Panc1 (cell line): ENCODE results near the gene AMFR. TPM values are rescaled to one million over a fixed set of nuclear protein-coding genes. Genes with fewer than 3 reads are reported as not detected.

ENCODE experiments used
- ATAC-seq: fragments of 200-7000 bp; cut with Tn5 transposase; 2 replicates; pipeline ENCODE4 v1.9.1; 2020; ENCODE audit warnings: mild to moderate bottlenecking, moderate library complexity
- BruUV-seq: library from RNA; stranded (reverse); fragments of 400-500 nt; replicated peaks from 2 replicates; lab custom pipeline; 2021; lab: Mats Ljungman, UMichigan
- CTCF ChIA-PET: fragments of 300-600 bp; sonication (Branson Sonifier 250); formaldehyde crosslinking; loops from one replicate; lab custom pipeline; 2022; ENCODE audit warnings: antibody characterized with exemption; lab: Charles Lee
- POLR2A ChIA-PET: fragments of 300-600 bp; sonication (Branson Sonifier 250); formaldehyde crosslinking; loops from one replicate; lab custom pipeline; 2022; ENCODE audit warnings: antibody characterized with exemption; lab: Charles Lee
- DNase-seq: peaks from one replicate; pipeline ENCODE4 v3.0.0-alpha.2; 2010; ENCODE audit warnings: low read depth, low spot score
- H3K27ac ChIP-seq: 2 replicates; pipeline ENCODE4 v1.5.1; 2011; ENCODE audit warnings: mild to moderate bottlenecking, low read length, inconsistent platforms
- H3K27me3 ChIP-seq: fragments of 200-500 bp; sonication (Bioruptor generic); 2 replicates; pipeline ENCODE4 v1.6.0; 2014; ENCODE audit warnings: low read length, inconsistent platforms; ENCODE audit not compliant: control insufficient read depth, insufficient read depth
- H3K36me3 ChIP-seq: fragments of 200-500 bp; sonication (Bioruptor generic); 2 replicates; pipeline ENCODE4 v1.5.1; 2014; ENCODE audit warnings: inconsistent platforms, mild to moderate bottlenecking, low read length, moderate library complexity; ENCODE audit not compliant: control insufficient read depth, insufficient read depth
- H3K4me1 ChIP-seq: 2 replicates; pipeline ENCODE4 v1.5.1; 2011; ENCODE audit warnings: inconsistent platforms, mild to moderate bottlenecking, low read length, moderate library complexity; ENCODE audit not compliant: control insufficient read depth, insufficient read depth
- H3K4me3 ChIP-seq, 2 experiments: 2 replicates each; pipeline ENCODE4 v1.5.1; 2011 to 2012; ENCODE audit warnings: low read depth in 2 of 2, low read length in 2 of 2, mild to moderate bottlenecking in 2 of 2, inconsistent platforms in 1 of 2, moderate library complexity in 1 of 2
- H3K9me3 ChIP-seq: fragments of 200-500 bp; sonication (Bioruptor generic); 2 replicates; pipeline ENCODE4 v1.5.1; 2014; ENCODE audit warnings: low read depth, mild to moderate bottlenecking, inconsistent platforms, low read length, moderate library complexity; ENCODE audit not compliant: control insufficient read depth, insufficient read depth
- POLR2AphosphoS5 ChIP-seq: IDR thresholded peaks from 2 replicates; pipeline ENCODE4 v1.6.1; 2012; ENCODE audit warnings: mild to moderate bottlenecking, low read depth, low read length, moderate library complexity
- SIN3A ChIP-seq: IDR thresholded peaks from 2 replicates; pipeline ENCODE4 v1.6.1; 2012; ENCODE audit warnings: low read depth, mild to moderate bottlenecking, low read length, moderate library complexity, borderline replicate concordance; ENCODE audit not compliant: insufficient read depth
- TCF7L2 ChIP-seq: IDR thresholded peaks from 2 replicates; pipeline ENCODE4 v1.6.1; 2011; ENCODE audit warnings: mild to moderate bottlenecking, low read depth, low read length, inconsistent platforms
- in situ Hi-C: cut with HindIII; loops from 2 replicates; pipeline ENCODE4 v1.10.0; 2016; ENCODE audit warnings: low sequenced_read_pairs, low pct_unique_long_range_greater_than_20kb
- intact Hi-C: fragments of 100-400 bp; cut with micrococcal nuclease; formaldehyde crosslinking; loops from one replicate; pipeline ENCODE4 v1.10.0; 2022; ENCODE audit not compliant: unreplicated experiment
- total RNA-seq: library from RNA; stranded (reverse); gene quantifications from one replicate; pipeline ENCODE4 v1.2.1, GENCODE V29; 2021; ENCODE audit not compliant: unreplicated experiment
- TF ChIP-seq, protein P1 (sequence below), 2 experiments: IDR thresholded peaks; 2 replicates each; pipeline ENCODE4 v1.6.1; 2011 to 2012; ENCODE audit warnings: low read depth in 2 of 2, control low read depth in 1 of 2, low read length in 1 of 2, mild to moderate bottlenecking in 1 of 2, moderate library complexity in 1 of 2; ENCODE audit not compliant: insufficient read depth in 1 of 2
- TF ChIP-seq, protein P2 (sequence below): fragments of 450-650 bp; IDR thresholded peaks from 2 replicates; pipeline ENCODE4 v1.5.1; 2017; ENCODE audit warnings: mild to moderate bottlenecking

The AMFR gene
- total RNA-seq, 1 experiment from 2014 or later, result 89.6 TPM

DNA sequence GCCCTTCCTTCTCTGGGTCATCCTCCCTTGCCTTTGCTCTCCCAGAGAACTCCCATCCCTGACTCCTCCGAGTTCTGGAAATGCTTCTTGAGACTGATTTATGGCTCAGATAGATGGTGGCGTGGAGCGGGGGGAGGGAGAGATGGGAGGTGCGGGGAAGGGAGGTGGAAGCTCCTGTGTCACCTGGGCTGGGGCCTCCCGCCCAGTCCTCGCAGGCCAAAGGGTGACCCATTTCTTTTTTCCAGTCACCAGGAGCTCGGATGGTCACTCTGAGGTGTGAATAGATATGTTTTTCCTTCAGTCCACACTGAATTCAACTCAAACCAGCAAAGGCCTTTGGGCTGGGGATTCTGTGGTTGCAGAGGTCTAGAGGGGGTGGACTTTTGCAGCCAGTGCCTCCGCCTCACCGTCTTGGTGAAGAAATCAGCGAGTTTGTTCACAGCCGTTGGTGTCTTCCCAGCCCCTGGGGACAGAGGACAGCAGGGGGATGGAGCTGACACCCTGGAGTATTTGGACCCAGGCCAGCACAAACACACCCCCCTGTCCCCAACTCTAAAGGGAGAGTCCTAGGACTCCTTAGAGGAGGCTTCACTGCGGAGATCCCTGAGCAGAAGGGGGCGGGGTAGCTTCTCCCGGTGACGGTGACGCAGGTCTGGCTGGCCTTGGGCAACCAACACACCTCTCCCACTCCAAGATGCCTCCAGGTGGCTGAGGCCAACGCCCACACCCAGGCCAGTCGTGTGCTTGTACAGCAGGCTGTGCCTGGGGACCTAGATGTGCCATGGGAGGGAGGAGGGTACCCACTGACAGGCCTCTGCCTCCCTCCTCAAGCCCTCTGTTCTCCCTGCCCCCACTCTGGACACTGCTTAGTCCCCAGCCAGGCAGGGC lies 80.6 kb downstream of the AMFR start:
- Histone ChIP-seq H3K27me3 (no peaks in the 10 kb centered on the region), H3K4me1 (no peaks in the 10 kb centered on the region), H3K9me3 (no peaks in the 10 kb centered on the region), H3K36me3 (no peaks in the 10 kb centered on the region), H3K27ac (no peak overlapping the region), H3K4me3 (no peak overlapping the region)
- intact Hi-C loops (no loop called here), in situ Hi-C loops (no loop called here)
- ChIA-PET CTCF (no interaction called here), POLR2A (interaction anchor here (0.6 kb wide), 1 partner anchor 220 kb away, joined by 3 read pairs; no protein-coding TSS in a partner anchor)
- no peak for ATAC-seq
- TF ChIP-seq, protein P1, sequence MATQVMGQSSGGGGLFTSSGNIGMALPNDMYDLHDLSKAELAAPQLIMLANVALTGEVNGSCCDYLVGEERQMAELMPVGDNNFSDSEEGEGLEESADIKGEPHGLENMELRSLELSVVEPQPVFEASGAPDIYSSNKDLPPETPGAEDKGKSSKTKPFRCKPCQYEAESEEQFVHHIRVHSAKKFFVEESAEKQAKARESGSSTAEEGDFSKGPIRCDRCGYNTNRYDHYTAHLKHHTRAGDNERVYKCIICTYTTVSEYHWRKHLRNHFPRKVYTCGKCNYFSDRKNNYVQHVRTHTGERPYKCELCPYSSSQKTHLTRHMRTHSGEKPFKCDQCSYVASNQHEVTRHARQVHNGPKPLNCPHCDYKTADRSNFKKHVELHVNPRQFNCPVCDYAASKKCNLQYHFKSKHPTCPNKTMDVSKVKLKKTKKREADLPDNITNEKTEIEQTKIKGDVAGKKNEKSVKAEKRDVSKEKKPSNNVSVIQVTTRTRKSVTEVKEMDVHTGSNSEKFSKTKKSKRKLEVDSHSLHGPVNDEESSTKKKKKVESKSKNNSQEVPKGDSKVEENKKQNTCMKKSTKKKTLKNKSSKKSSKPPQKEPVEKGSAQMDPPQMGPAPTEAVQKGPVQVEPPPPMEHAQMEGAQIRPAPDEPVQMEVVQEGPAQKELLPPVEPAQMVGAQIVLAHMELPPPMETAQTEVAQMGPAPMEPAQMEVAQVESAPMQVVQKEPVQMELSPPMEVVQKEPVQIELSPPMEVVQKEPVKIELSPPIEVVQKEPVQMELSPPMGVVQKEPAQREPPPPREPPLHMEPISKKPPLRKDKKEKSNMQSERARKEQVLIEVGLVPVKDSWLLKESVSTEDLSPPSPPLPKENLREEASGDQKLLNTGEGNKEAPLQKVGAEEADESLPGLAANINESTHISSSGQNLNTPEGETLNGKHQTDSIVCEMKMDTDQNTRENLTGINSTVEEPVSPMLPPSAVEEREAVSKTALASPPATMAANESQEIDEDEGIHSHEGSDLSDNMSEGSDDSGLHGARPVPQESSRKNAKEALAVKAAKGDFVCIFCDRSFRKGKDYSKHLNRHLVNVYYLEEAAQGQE (IDR thresholded peaks at IDR 0.05; ENCODE audit: insufficient read depth in 1 of 2, low read depth in 2 of 2, low read length in 1 of 2), result no peak
- TF ChIP-seq SIN3A (no peak), TCF7L2 (no peak)
- TF ChIP-seq, protein P2, sequence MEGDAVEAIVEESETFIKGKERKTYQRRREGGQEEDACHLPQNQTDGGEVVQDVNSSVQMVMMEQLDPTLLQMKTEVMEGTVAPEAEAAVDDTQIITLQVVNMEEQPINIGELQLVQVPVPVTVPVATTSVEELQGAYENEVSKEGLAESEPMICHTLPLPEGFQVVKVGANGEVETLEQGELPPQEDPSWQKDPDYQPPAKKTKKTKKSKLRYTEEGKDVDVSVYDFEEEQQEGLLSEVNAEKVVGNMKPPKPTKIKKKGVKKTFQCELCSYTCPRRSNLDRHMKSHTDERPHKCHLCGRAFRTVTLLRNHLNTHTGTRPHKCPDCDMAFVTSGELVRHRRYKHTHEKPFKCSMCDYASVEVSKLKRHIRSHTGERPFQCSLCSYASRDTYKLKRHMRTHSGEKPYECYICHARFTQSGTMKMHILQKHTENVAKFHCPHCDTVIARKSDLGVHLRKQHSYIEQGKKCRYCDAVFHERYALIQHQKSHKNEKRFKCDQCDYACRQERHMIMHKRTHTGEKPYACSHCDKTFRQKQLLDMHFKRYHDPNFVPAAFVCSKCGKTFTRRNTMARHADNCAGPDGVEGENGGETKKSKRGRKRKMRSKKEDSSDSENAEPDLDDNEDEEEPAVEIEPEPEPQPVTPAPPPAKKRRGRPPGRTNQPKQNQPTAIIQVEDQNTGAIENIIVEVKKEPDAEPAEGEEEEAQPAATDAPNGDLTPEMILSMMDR, result no peak
- BruUV-seq, result TSS peak; percentile 74
- DNase-seq, result no peak

DNA sequence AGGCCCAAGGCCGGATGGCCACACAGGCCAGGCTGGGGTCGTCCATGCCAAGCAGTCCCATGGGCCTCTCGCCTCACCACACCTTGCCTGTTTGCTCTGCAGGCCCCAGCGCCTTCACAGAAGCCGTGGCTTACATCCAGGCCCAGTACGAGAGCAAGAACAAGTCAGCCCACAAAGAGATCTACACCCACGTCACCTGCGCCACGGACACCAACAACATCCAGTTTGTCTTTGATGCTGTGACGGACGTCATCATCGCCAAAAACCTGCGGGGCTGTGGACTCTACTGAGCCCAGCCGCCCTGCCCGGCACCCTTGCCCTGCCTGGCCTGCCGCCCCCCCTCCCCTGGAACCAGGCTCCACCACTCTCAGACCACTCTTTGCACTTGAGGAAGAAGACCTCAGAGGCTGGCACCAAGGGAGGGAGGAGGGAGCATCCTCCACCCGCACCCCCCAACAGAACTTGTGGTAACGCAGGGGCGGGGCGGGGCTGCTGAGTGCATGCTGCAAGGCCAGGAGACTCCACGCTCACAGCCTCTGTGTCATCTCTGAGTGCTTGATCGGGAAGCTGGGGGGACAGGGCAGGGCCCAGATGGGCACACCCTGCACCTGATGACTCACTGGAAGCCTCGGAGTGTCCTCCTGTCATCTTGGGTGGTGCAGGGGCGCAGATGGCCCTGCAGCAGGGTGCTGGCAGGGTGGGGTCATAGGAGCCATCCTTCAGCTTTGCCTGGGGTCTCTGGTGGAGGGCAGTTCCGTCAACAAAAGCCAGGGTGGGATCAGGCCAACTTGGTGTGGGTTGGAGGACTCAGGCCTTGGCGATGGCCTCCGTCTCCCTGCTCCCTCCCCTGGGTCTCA lies 81.5 kb downstream of the AMFR start:
- no peak overlapping the region for H3K4me3 ChIP-seq
- TF ChIP-seq SIN3A (no peak), POLR2AphosphoS5 (no peak), TCF7L2 (no peak)
- TF ChIP-seq, protein P2, result no peak
- TF ChIP-seq, protein P1 (IDR thresholded peaks at IDR 0.05; ENCODE audit: insufficient read depth in 1 of 2, low read depth in 2 of 2, low read length in 1 of 2), result no peak
- no peak for DNase-seq
- in situ Hi-C loops, result no loop called here
- no peak overlapping the region for H3K27ac ChIP-seq
- no peaks in the 10 kb centered on the region for H3K36me3 ChIP-seq
- no peaks in the 10 kb centered on the region for H3K9me3 ChIP-seq
- ChIA-PET CTCF (no interaction called here), POLR2A (interaction anchor here (0.6 kb wide), 1 partner anchor 221 kb away, joined by 3 read pairs; no protein-coding TSS in a partner anchor)
- intact Hi-C loops, result no loop called here
- no TSS peak for BruUV-seq
- no peaks in the 10 kb centered on the region for H3K4me1 ChIP-seq
- no peak for ATAC-seq
- no peaks in the 10 kb centered on the region for H3K27me3 ChIP-seq
